Lower leg skin (tissue), 3 donors: ENCODE data around the gene STK33.

ENCODE experiments used
- POLR2A ChIP-seq, 2 donors: fragments of 450-650 bp; IDR thresholded peaks; one replicate each; pipeline ENCODE4 v1.6.1; 2016 to 2017; ENCODE audit warnings: antibody characterized with exemption in 2 of 2, mild to moderate bottlenecking in 1 of 2, moderate library complexity in 1 of 2
- TF ChIP-seq, protein P1 (sequence below), 3 donors: fragments of 450-650 bp; IDR thresholded peaks; one replicate each; pipeline ENCODE4 v1.5.1; 2016; ENCODE audit warnings: antibody characterized with exemption in 3 of 3, mild to moderate bottlenecking in 3 of 3, moderate library complexity in 2 of 3

DNA sequence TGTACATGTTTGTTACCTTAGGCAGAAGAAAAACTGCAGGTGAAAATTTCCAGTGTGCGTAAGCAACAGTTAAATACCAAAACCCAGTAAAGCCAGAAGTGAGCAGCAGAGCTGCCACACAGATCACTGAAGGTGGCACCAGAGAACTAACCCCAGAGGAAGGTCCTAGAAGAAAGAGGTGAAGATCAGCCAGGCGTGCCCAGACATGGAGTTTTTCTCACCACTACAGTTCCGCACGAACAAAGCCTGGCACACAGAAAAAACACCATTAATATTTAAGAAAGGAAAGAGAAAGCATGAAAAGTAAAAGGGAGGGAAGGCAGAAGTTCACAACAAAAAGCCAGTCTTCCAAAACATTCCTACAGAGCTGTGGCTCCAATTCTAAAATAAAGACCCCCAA lies 60.7 kb downstream of the STK33 start:
- TF ChIP-seq, protein P1, sequence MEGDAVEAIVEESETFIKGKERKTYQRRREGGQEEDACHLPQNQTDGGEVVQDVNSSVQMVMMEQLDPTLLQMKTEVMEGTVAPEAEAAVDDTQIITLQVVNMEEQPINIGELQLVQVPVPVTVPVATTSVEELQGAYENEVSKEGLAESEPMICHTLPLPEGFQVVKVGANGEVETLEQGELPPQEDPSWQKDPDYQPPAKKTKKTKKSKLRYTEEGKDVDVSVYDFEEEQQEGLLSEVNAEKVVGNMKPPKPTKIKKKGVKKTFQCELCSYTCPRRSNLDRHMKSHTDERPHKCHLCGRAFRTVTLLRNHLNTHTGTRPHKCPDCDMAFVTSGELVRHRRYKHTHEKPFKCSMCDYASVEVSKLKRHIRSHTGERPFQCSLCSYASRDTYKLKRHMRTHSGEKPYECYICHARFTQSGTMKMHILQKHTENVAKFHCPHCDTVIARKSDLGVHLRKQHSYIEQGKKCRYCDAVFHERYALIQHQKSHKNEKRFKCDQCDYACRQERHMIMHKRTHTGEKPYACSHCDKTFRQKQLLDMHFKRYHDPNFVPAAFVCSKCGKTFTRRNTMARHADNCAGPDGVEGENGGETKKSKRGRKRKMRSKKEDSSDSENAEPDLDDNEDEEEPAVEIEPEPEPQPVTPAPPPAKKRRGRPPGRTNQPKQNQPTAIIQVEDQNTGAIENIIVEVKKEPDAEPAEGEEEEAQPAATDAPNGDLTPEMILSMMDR (IDR thresholded peaks at IDR 0.05): no peak
- no peak for TF ChIP-seq POLR2A (IDR thresholded peaks at IDR 0.05)
